Stimulated activated CD8-positive, alpha-beta memory T cell treated with anti-CD3 and anti-CD28 coated beads, Interleukin-15, amount 100 ng/mL, for 48 hours (primary cell): ENCODE results near the gene S100A7A.
"Not testable (repeated sequence)": the region's sequence is repeated elsewhere in the genome, so short reads cannot be mapped to it uniquely, and the experiment has no call there.

Experiments used
- DNase-seq, 2 donors: peaks; one replicate each; pipeline ENCODE4 v3.0.0-alpha.2; 2020; ENCODE audit warnings: low read depth in 2 of 2

S100A7A gene

DNA sequence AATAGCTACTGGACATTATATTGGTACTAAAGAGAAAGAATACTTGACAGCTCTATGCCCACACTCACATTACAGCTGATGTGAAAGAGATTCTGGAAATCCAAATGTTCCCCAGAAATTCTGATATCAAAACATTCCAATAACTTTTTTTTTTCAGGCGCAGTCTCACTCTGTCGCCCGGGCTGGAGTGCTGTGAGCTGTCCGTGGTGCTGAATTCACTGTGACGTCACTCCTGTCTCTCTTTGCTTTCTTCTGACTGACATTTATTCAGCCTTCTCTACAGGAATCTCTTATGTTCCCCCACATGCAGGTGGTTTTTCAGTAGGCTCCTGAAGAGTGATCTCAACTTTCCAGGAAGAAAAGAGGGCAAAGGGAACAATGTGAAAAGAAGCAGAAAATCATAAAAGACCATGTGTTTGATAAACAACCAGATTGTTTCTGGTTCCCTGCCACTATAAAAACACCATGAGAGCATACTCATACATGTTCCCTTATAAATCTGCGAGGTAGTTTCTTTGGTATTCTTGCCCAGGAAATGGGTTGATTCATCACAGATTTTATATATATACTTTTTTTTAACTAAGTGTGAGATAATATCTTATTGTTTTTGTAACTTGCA lies 6.2 kb downstream of the S100A7A start:
- peak; percentile 10 to 18 for DNase-seq

DNA sequence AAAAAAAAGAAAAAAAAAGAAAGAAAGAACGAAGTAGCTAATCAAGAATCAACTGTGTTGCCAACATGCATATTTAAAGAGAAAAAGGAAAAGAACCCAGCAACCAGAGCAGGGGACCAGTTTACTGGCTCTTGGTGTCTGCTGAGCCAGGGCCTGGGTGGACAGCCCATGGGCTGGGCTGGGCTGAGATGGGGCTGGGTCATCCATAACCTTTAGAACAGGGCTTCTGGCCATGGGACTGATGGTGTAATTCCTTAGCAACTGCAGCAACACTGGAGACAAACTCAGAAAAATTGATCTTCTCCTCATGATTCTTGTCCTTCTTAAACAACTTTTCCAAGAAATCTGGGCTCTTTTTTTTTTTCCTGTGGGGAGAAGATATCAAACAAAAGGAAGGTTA lies 10.5 kb downstream of the S100A7A start:
- no peak for DNase-seq

- DNase-seq = no peak
Measured at GRCh38 chr1:153428073-153428638, 11.8 kb downstream of the S100A7A start.

GRCh38 chr1:153428791-153429190 lies 12.5 kb downstream of the S100A7A start:
- DNase-seq = no peak

GRCh38 chr1:153429266-153430165 lies 13.2 kb downstream of the S100A7A start:
- no peak for DNase-seq

DNA sequence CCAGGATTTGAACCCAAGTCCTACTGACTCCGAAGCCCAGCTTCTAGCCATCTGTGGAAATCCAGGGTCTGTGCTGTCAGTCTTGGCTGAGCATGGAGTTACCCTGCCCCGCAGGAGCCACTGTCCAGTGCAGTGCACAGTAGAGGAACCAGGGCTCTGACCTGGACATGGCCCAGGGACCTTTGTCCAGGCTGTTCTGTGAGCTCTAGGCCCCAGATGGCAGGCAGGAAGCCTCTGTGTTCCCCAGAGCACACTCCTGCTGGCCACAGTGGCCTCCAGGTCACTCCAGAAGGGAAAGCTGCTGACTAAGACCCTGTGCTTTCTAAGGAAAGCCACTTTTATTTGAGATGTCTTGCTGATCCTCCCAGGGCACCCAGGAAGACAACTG lies 13.8 kb downstream of the S100A7A start:
- no peak for DNase-seq

DNA sequence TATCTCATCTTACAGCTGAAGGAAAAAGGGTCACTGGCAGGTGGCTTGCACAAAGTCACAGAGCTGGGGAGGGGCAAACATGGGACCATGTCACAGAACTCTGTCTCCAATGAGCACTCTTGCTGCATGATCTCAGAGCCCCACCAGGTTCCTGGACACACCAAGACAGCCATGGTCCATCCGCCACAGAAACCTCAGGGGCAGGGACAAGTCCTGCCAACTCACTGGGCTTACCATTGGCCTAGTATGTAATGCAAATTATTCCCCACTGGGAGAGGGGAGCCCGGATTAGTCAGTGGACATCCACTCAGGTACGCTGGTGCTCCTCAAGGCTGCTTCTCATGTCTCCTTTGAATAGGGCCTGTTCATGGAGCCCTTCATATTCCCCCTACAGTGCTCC lies 14.2 kb downstream of the S100A7A start:
- DNase-seq = no peak

DNA sequence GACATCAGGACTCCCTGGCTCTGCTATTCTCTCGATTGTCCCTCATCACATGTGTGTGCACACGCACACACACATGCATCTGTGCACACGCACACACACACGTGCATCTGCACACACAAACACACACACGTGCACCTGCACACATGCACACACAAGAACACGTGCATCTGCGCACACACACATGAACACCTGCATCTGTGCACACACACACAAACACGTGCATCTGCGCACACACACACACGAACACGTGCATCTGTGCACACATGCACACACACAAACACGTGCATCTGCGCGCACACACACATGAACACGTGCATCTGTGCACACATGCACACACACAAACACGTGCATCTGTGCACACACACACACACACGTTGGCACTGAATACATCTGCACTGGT lies 14.7 kb downstream of the S100A7A start:
- no peak for DNase-seq

DNA sequence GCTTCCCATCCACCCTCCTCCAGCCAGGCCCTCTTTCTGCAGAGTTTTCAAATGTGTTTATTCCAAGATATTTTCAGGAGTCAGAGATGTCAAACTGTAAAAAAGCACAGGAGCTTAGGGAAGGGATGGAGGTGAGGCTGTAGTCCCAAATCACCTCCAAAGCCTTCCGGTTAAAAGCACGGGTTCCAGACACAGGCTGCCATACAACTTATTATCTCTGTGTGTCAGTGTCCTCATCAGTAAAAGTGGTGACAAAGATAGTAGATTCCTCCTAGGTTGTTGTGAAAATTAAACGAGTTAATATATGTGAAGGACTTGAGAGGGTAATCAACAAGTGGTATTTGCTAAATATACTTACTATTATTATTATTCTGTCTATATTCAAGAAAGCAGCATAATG lies 15.1 kb downstream of the S100A7A start:
- DNase-seq = no peak

DNA sequence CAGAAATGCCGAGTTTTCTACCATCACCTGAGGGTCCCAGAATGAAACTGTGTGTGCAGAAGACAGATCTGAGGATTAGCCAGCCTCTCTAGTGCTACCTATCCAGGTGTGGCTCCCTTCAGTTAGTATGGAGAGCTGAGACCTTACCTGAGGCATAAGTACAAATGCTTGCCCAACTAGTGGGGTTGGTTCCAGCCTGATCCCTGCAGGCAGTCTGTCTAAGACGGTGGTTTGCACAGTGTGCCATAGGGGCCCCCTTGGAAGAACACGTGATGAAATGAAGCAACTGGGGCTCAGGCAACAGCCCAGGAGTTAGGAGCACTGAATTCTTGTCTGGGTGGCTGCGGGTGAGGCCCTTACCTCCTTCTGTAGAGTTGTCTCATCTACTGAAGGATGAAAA lies 15.6 kb downstream of the S100A7A start:
- DNase-seq = no peak

DNA sequence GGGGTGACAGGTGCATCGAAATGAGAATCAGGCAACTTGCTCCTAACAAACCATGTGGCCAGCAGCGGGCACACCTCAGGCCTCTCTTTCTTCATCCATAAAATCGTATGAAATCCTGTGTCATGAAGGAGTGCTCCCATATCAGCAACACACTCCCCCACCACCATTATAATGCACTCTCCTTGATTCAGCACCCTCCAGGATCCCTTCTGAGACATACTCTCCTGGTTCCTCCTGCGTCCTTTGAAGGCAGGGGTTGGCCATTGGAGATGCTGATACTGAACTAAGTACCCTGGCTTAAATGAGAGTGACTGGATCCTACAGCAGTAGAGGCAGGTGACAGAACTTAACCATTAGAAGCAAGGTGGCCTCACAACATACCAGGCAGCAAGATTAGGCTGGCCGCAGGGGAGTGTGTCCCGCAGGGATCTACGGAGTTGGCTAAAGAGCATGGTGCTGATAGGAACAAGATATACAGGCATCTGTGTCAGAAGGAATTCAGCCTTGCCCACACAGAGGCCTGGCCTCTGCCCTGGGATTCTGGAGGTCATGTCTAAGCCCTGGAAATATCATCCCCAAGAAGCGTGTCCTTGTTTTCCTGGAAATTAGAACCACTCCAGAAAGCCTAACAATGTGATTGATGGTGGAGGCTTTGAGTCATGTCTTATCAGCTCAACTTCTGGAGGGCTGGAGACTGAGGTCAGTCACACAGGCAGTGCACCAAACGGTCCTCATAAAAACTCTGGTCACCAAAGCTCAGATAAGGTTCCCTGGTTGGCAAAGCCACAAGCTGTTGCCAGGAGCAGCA lies 16.8 kb downstream of the S100A7A start:
- DNase-seq = no peak

GRCh38 chr1:153434746-153435455 lies 18.6 kb downstream of the S100A7A start:
- no peak for DNase-seq

GRCh38 chr1:153437236-153437635 lies 20.9 kb downstream of the S100A7A start:
- DNase-seq = no peak

DNA sequence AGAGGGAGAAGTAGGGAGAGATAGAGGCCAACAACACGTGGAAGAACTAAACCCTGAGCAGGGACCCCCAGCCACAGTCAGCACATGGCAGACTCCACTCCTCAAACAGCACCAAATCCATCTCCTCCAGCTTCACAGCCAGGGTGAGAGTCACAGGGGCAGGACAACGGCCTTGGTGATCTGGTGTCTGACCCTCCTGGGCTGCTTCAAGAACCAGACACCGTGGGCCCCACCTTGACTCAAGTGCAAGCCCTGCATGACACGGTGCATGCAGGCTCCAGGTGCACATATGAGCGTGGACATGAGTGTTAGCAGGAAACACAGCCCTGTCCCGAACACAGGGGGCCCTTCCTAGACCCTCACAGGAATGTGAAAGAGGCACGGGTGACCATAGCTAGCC lies 22.3 kb downstream of the S100A7A start:
- no peak for DNase-seq

DNA sequence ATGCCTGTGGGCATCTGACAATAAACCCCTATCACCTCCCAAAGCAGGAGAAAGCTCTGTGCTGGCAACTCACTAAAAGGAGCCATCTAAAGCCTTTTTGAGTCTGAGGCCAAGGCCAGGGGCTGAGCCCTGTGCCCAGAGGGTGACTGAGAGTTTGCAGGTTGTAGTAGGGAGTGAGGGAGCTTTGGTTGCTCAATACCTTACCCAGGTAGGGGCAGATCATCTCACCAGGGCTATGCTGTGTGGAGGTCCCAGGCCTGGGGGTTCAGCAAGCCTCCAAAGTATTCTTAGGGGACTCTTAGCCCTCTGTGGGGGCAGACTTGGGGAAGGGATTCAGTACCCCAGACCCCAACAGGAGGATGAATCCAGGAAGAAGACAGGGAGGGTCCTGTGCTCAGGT lies 23.0 kb downstream of the S100A7A start:
- no peak for DNase-seq

DNA sequence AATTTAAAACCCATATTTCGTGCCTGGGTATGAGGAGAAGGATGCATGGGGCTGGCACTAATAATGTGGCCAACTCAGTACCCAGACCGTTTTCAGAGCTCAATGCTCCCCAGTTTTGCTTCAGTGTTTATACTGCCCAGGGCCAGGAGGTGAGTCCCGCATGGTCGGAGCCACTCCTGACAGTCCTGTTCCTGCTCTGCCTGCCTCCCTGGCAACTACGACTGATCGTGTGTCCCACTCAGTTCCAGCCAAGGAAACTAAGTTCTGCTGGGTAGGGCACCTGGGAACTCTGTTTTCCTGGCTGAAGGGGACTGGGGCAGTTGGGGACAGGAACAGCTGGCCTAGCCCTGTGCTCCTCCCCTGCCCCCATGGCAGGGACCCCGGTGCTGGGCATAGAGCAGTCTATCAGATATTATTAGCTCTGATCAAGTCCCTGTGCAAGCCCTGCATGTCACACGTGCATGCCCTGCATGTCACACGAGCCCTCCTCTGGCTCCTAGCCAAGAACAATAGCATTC lies 25.0 kb downstream of the S100A7A start:
- no peak for DNase-seq

GRCh38 chr1:153443486-153443885 lies 27.2 kb downstream of the S100A7A start:
- no peak for DNase-seq

- no peak for DNase-seq
Measured at GRCh38 chr1:153444078-153444477, 27.8 kb downstream of the S100A7A start.

GRCh38 chr1:153447498-153448170 lies 31.3 kb downstream of the S100A7A start:
- DNase-seq = no peak

- not testable (repeated sequence) for DNase-seq
Measured at GRCh38 chr1:153448851-153449250, 32.5 kb downstream of the S100A7A start.

- no peak for DNase-seq
Measured at GRCh38 chr1:153456396-153456795, 40.1 kb downstream of the S100A7A start.
